HepG2 (cell line): ENCODE results near the gene MAN1B1.

ENCODE experiments used
- CAMTA2 ChIP-seq: sonication (generic); formaldehyde crosslinking; IDR thresholded peaks from 2 replicates; pipeline ENCODE4 v1.4.0; 2020; ENCODE audit warnings: mild to moderate bottlenecking, missing genetic modification reagents, borderline replicate concordance
- CBFB ChIP-seq: sonication (generic); formaldehyde crosslinking; IDR thresholded peaks from 2 replicates; pipeline ENCODE4 v1.4.0; 2020; ENCODE audit warnings: missing genetic modification reagents
- CTCF ChIP-seq: sonication (generic); formaldehyde crosslinking; IDR thresholded peaks from 2 replicates; pipeline ENCODE4 v1.5.0; 2020; ENCODE audit warnings: mild to moderate bottlenecking, missing genetic modification reagents, moderate library complexity
- DNMT3B ChIP-seq: conservative IDR thresholded peaks from 2 replicates; pipeline ENCODE4 v1.6.1; 2016; ENCODE audit warnings: missing biosample characterization, control low read depth
- EZH2 ChIP-seq: conservative IDR thresholded peaks from 2 replicates; pipeline ENCODE4 v1.6.1; 2012; ENCODE audit warnings: mild to moderate bottlenecking, low read depth, low read length, moderate library complexity
- GATAD1 ChIP-seq: IDR thresholded peaks from 2 replicates; pipeline ENCODE4 v1.6.1; 2016; ENCODE audit warnings: missing genetic modification reagents, missing compliant biosample characterization
- MTA3 ChIP-seq: sonication (generic); formaldehyde crosslinking; IDR thresholded peaks from 2 replicates; pipeline ENCODE4 v1.4.0; 2020; ENCODE audit warnings: missing genetic modification reagents
- MXD4 ChIP-seq: IDR thresholded peaks from 2 replicates; pipeline ENCODE4 v1.6.1; 2016; ENCODE audit warnings: mild to moderate bottlenecking, missing biosample characterization, missing genetic modification reagents
- MXI1 ChIP-seq: IDR thresholded peaks from 3 replicates; pipeline ENCODE4 v1.6.1; 2012; ENCODE audit warnings: low read depth, low read length, inconsistent platforms, borderline replicate concordance
- NCOA5 ChIP-seq: sonication (generic); formaldehyde crosslinking; IDR thresholded peaks from 2 replicates; pipeline ENCODE4 v1.4.0; 2020; ENCODE audit warnings: missing genetic modification reagents
- NFE2L2 ChIP-seq: fragments of 150-350 bp; IDR thresholded peaks from 2 replicates; pipeline ENCODE4 v1.6.1; 2014; ENCODE audit warnings: low read length
- TAF1 ChIP-seq: sonication (generic); formaldehyde crosslinking; IDR thresholded peaks from 2 replicates; pipeline ENCODE4 v1.4.0; 2020; ENCODE audit warnings: missing genetic modification reagents
- ZNF253 ChIP-seq: sonication (generic); formaldehyde crosslinking; IDR thresholded peaks from 2 replicates; pipeline ENCODE4 v1.8.0; 2022; ENCODE audit warnings: mild to moderate bottlenecking, missing genetic modification reagents, borderline replicate concordance
- ZNF652 ChIP-seq: IDR thresholded peaks from 2 replicates; pipeline ENCODE4 v1.6.1; 2016; ENCODE audit warnings: low read depth, borderline replicate concordance

GRCh38 chr9:137149942-137150616 lies 63.3 kb downstream of the MAN1B1 start:
- TF ChIP-seq MTA3 (CRISPR knock-in tag) (no peak), TAF1 (CRISPR knock-in tag) (no peak), ZNF253 (CRISPR knock-in tag) (no peak), MXI1 (no peak), GATAD1 (CRISPR knock-in tag) (no peak), NFE2L2 (no peak), CBFB (CRISPR knock-in tag) (no peak), NCOA5 (CRISPR knock-in tag) (no peak), DNMT3B (CRISPR knock-in tag) (no peak), ZNF652 (CRISPR knock-in tag) (no peak), CTCF (no peak), CAMTA2 (no peak), MXD4 (CRISPR knock-in tag) (no peak), EZH2 (no peak)
